Activated naive CD4-positive, alpha-beta T cell (primary cell): Measurements from ENCODE around the gene SLFN14.
"Not testable (repeated sequence)": the region's sequence is repeated elsewhere in the genome, so short reads cannot be mapped to it uniquely, and the experiment has no call there.

Source experiments
- DNase-seq, 4 experiments: peaks; one replicate each; lab custom pipeline; 2025; lab: John Stamatoyannopoulos, UW

The SLFN14 gene

GRCh38 chr17:35521654-35522256 is 38.9 kb downstream of the SLFN14 start:
- DNase-seq = peak in 1 of 4 experiments; percentile 22

- no peak for DNase-seq
Observed at GRCh38 chr17:35521150-35521549, 39.5 kb downstream of the SLFN14 start.

- no peak for DNase-seq
Observed at GRCh38 chr17:35519906-35520442, 40.6 kb downstream of the SLFN14 start.

- no peak for DNase-seq
Observed at GRCh38 chr17:35519439-35519838, 41.2 kb downstream of the SLFN14 start.

DNA sequence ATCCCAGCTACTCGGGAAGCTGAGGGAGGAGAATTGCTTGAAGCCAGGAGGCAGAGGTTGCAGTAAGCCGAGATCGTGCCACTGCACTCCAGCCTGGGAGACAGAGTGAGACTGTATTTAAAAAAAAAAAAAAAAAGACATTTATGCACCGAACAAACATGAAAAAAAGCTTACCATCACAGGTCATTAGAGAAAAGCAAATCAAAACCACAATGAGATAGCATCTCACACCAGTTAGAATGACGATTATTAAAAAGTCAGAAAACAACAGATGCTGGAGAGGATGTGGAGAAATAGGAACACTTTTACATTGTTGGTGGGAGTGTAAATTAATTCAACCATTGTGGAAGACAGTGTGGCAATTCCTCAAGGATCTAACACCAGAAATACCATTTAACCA is 42.2 kb downstream of the SLFN14 start:
- DNase-seq = not testable (repeated sequence)

- DNase-seq = no peak
Observed at GRCh38 chr17:35515027-35515426, 45.6 kb downstream of the SLFN14 start.

DNA sequence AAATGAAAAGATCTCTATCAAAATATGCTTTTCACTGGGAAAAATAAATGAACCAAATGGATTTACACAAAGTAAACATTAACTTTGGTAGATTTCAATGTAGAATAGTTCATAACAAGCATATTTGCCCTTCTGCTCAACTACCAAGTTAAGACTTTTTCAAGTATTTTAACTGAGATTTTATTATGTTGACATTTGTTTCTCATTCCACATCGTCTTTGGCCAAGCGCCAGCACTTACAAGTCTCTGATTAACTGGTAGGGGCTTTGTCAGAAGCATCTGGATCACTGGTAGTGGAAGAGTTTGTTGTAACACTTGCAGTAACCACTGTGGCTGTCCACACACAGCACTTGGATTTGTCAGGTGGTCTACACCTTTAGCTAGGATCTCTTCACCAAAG is 46.1 kb downstream of the SLFN14 start:
- DNase-seq = no peak
